Activated CD8-positive, alpha-beta memory T cell treated with anti-CD3 and anti-CD28 coated beads for 4 hours (primary cell): ENCODE results near the gene PDE1C.

Source experiments
- DNase-seq, 2 donors: peaks; one replicate each; pipeline ENCODE4 v3.0.0-alpha.2; 2020; ENCODE audit warnings: low read depth in 2 of 2

The PDE1C gene

DNA sequence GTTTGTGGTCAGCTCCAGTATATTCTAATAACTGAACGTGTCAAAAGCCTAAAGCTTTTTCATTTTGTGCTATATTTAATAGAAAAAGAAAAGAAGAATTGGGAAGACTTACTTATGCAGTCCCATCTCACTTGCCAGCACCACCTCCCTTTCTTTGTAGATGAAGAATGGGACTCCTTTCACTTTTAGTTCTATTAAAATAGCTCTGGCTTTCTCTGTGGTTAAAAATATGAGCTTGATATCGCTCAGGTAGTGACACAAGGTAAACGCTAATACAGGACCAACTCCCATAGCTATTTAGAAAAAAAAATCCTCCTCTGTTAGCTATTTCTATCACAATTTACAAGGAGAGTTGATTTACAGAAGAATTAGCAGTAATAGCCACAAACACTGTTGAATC lies 176.8 kb downstream of the PDE1C start:
- DNase-seq, result no peak

DNA sequence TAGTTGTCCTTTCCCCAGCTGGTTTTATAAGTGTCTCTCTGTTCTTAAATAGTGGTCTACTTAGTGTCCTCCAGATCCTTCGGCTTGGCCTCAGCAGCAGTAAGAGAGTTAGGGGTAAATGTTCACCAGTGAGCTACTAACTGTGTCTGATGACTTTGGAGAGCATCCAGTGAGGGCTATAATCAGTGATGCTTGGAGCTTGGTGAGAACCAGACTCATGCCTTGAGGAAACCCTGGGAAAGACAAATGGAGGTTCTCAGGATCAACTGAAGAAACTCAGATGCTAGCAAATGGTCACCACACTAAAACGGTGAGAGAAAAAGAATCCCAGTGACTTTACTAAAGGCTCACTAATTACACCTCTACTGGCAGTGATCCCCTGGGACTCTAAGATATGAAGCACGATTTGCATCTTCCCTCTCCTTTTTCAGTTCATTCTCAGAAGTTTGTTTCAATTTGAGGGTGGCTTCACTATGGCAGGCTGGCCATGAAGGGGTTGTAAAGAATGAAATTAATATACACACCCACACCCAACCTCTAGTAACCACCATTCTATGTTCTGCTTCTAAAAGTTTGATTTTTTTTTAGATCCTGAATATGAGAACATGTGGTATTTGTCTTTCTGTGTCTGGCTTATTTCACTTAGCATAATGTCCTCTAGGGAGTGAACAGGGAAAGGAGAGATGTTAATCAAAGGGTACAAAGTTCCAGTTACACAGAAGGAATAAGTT lies 177.9 kb downstream of the PDE1C start:
- DNase-seq, result no peak

DNA sequence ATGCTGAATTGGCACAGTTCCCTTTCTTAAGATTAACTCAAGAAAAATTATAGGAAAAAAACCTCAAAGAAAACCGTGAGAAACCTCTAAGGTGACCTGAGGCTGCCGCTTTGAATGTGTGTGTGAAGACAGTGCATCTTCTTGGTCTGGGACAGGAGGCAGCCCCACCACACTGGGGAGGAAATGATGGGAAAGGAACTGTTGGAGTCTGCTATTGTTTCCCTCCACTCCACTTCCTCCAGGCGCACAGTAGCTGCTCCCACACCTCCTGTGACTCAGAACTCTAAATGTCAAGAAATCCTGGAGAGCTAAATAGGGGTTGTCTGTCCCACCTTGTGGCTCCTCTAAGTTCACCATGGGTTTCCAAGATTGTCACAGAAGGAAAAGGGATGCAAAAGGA lies 179.4 kb downstream of the PDE1C start:
- DNase-seq, result no peak

DNA sequence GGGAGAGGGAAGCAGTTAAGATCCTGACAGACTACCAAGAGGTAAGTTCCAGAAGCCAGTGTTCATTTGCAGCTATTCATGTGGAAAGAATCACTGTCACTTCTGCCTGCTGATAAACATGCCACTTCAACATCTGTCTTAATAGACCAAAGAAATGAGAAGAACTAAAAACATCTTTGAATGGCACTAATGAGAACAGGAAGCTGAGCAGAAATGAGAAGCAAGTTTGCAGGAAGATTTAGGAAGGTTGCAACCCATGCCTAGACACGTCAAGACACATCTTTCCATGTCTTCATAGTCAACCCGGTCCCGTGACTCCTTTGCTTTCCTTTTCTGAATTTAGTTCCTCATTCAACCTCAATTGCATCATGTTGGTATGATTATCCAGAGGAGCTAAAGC lies 180.0 kb downstream of the PDE1C start:
- no peak for DNase-seq

DNA sequence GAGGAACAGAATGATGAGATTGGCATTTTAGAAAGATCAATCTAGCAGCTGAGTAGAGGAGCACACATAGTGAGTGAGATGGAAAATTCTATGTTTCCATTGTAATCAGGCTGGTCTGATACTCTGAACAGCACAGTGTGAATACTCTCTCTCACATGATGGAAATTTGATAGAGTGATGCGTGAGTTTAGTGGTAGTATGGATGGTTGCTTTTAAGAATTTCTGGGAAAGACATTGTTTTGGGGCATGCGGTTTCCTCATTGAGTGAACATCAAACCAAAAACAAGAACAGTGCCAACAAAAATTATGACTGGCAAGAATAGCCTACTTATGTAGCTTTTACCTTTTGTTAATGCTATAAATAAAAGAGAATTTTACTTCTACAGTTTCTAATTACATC lies 183.2 kb downstream of the PDE1C start:
- DNase-seq, result no peak

DNA sequence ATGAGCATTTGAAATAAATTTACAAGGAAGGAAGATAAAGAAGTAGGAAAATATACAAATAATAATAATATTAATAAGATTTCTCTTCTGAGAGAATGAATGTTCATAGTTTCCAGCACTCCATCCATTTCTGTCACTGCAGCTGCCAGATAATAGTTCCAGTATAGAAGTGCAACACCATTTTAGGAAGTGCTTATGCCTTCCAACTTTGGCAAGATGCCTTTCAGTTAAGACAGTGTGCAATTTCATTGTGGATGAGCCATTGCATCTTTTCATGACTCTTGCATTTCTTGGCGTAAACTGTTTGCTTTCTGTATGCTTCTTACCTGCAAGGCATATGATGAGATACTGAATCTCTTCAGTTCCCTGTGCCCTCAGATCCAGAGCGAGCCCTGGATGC lies 185.0 kb downstream of the PDE1C start:
- no peak for DNase-seq

DNA sequence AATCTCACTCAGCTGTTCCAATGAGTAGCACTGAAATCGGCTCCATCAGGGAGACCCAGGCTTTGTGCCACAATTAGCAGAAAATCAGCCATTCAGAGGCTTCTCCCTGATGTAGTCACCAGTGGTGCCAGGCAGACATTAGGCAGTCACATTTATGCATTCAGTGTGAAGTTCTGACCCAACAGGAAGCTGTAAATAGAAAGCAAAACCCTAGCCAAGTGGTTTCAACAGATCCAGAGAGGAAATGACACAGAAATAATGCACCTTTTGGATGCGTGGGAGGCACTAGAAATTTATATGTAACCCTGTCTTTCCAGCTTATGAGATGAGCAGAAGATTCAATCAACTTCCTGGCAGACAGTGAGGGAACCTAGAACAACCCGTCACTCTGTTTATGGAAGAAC lies 186.4 kb downstream of the PDE1C start:
- no peak for DNase-seq

DNA sequence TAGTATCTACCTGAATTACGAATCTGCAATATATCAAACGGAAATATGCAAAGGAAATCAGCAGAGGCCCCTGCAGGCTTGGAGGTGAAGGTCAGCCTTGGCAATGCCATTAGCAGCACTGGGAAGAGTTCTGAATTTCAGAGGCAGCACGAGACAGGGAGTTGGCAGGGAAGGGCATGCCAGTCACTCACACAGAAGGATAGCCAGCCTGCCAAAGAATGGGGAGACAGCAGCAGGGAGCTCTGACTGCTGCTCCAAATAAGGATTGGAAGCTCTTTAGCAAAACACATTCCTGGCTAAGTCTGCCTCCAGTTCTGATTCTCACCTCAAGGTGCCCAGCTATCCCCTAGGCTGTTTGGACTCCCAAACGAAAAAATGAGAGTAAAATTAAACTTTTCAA lies 188.0 kb downstream of the PDE1C start:
- DNase-seq, result no peak

DNA sequence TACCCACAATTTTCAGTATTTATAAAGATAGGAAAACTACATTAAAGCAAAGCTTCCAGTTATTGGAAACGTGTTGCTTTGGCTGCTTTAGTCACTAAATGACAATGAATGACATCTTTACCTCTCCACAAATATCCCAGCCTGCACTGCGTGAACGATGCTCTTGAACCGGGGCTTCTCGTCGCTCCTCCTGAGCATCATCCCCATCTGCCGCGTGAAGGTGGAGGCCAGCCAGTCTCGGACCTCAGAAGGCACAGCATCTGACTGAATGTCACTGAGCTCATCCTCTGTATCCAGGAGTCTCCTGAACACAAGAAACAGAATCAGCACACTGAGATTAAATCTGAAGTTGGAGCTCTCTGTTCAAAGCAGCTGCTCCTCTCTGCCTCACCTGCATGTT lies 191.3 kb downstream of the PDE1C start:
- DNase-seq, result no peak

DNA sequence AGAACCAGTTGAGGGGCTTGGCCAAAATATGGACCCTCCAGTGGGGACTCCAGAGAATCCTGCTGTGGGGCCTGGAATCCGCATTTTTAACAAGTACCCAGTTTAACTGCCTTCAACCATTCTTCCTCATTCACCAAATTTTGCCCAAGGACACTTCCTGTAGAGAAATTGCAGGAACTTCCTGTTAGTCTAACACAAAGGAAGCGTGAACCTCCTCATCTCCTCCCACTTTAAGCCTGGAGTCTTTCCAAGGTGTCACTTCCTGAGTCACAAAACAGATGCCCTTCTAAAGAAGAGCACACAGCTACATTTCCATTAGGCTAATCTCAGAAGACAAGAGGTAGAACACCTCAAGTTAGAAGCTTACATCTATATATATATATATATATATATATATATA lies 194.8 kb downstream of the PDE1C start:
- DNase-seq, result no peak

DNA sequence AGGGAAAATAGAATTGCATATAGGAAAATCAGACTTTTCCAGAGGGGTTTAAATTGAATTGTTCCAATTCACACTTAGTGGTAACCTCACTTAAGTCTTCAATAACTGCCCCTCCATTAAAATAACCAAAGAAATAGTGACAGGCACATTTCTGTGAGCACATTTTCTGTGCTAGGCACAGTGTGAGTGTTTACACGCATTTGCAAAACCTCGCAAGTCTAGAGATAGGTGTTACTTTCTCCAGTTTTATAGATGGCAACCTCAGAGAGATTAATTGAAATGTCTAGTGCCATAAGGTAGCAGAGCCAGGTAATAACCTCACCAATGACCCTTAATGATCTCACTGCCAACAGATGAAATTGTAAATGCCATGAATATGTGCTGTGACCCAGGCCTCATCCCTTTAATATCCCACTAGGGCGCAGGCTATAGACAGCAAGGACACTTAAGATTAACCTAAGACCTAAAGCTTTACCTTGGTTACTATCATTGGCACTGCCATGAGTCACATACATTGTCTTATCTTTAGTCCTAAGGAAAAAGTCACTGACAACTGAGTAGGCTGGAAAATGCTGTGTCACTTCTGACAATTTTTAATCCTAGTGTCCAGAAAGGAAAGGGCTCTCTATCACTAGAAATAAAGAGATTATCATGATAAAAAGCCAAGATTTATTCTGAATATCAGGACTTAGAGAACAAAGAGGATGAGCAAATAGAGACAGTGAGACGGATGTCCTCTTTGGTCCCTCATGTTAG lies 195.4 kb downstream of the PDE1C start:
- DNase-seq, result no peak

DNA sequence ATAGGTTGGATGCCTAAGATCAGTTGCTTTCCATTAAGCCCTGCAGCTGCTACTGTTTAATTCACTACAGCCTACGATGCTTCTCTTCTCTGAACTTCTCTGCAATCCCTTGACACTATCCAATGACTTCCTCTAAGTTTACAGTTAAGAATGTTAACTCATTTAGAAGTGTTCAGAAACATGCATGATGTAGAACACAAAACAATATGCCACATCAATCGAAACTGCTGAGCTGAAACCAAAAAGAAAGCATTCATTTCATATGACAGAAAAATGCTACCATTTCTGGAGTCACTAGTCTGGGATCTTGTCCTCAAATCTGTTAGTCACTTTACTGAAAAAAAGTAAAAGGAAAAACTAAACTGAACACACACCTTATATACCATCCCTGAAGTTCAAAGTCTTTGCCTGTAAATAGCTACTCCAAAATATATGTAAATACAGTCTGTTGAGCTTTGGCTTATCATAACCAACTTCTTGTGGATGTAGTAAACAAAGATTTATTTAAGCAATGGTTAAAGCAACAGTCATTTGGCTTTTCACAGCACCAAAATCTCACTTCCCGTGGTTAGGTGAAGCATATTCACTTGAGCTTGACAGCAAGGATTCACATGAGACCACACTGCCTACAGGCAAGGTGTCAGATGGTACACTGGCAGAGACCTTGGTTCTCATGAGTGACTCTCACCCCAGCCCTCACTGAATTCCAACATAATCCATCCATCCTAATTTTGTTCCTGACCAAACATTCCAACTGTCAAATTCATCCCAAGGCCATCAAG lies 196.2 kb downstream of the PDE1C start:
- DNase-seq, result no peak

DNA sequence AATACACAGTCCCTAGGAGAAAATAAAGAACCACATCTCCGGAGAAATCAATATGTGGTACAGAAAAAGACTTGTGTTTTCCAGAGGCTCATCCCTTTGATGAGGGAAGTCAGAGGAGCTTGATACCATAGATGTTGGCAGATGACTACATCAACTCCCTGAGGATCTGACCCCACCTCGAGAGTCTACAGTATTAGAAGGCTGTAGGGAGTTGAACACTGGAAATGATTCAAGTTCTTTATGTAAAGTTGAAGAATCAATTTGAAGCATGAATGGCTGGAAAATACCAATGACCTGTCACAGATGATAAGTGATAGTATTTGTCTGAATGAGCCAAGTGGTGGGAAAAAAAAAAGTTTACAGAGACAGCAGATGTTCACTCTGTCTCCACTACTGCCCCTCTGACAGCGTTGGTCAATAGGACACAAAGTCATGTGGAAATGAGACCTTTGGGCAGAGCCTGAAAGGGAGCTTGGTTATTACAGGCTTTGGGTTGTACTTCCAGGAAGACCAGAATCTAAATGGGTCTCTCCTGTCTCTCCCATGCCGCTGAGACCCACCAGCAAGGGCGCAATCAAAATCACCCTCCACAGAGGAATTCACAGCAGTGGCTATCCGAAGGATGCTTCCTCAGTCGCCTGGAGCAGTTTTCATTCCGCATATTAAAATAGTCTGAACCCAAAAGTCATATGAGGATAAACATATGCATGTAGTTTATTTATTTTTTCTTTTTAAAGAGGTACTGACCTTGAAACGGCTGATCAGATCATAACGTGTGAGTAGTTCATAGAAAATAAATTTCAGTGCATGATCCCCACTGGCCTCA lies 197.4 kb downstream of the PDE1C start:
- no peak for DNase-seq

DNA sequence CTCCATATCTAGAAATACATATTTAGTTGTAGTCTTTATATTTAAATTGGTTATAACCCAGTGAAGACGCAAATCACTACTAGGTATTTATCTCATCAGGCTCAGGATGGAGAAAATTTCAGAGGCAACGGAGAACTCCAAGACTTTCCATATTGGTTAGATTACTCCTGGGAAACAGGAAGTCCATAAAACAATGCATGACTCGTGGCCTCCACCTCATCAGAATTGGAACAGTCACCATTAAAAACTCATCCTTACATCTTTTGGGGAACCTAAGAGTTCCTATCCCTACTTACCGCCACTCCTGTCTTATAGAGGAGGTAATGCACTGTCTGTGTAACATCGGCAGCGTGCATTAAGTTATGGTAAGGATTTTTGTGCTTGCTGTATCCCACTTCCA lies 205.6 kb downstream of the PDE1C start:
- no peak for DNase-seq

DNA sequence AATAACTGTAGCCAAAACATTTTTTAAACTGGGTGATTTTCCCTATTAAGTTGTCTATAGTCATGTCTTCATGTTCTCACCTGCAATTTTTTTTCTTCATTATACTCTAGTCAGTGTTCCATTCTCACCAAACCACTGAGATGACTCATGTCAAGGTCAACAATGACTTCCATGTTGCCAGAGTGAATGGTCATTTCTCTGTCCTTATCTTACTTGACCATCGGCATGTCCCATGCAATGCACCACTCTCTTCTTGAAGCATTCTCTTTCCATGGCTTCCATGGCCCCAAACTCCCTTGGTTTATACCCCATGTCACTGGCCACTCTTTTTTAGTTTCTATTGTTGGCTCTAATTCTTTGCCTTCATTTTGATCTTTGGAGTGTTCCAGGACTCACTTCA lies 209.3 kb downstream of the PDE1C start:
- no peak for DNase-seq

DNA sequence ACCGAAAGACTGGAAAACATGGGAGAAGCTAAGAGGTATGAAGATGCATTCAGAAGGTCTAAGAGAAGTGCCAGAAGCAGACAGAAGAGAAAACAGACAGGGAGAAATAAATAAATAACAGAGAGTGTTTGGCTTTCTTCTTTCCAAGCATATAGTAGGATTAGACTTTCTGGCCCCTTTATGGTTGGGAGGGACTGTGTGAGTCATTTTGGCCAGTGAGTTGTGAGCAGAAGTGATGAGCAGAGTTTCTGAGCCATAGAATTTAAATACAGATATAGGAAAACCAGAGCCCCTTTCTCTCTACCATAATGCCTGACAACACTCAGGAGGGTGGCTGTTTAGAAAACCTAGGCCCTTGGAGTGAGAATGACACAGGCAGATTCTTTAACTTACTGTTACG lies 212.2 kb downstream of the PDE1C start:
- no peak for DNase-seq

DNA sequence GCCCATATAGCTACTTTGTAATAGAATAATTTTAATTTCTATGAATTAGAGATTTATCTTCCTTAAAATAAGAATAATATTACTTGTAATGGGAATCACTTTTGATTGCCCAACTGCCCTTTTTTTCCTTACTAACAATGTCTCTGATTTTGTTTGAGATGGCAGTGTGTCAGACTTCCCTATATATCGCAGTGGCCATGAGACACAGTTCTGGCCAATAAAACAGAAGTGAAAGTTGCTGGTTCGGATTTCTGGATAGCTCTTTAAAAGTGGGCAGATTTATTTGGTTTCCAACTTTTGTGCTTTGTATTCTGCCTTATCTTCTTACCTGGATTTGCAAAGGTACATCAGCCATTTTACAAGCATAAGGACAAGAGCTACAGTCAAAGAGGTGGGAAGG lies 213.0 kb downstream of the PDE1C start:
- DNase-seq, result no peak

DNA sequence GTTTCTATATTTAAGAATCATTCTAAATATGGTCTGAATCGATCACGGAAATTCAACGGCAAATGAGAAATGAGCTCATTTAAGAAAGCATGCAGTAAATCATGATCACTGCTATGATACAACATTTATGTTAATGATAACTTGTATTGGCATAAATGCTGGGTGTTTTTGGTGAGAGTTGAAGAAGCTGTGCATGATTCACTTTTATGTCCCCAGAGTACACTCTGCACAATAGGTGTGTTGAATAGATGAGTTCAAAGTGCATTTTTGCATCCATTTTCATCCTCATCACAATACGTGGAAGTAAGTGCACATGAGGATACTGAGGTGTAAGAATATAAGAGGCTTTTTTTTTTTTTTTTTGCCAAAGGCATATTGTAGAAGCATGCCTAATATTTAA lies 213.9 kb downstream of the PDE1C start:
- DNase-seq, result no peak

DNA sequence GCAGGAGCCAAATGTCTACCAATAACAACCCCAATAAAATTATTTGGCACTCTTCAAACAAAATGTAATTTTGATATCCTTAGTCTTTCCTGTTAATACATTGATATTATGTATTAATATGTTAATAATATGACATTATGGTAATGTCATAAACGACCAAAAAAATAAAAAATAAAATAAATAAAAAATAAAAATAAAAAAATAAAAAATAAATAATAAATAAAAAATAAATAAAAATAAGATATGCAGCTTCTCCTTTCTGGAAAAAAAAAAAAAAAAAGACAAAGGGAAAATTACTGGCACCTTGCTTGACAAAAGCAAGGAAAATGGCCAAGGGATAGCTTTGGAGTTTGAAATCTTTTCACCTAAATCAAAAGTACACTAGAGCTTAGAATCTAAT lies 214.7 kb downstream of the PDE1C start:
- no peak for DNase-seq

DNA sequence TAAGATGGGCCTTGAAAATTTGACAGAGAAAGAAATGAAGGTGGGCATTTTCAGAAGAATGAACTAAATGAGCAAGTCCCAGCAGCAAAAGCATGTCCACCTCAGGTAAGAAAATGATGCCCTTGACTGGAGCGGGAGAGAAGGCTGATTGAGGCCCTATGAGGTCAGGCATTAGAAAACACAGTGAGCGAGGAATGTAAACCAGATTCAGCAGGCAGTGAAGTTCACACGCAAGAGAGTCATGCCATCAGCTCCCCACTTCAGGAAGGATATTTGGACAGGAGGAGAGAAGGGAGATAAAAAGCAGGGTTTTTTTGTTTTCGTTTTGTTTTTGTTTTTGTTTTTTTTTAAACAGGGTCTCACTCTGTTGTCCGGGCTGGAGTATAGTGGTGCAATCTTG lies 216.8 kb downstream of the PDE1C start:
- no peak for DNase-seq

DNA sequence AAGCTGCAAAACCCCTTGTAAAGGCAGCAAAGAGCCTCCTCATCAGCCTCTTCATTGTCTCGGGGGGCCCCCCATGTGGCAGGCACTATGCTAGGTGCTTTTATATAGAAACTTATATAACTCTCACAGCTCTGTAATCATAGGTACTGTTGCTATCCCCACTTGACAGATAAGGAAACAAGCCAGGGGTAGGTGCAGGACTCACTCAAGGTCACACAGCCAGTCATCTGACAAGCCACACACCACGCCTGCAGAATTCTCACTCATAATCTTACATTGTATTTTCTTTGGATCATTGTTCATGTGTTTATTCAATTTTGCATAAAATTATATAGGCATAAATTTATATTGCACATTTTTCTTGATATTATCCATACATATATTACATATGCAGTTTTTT lies 217.7 kb downstream of the PDE1C start:
- DNase-seq, result no peak

DNA sequence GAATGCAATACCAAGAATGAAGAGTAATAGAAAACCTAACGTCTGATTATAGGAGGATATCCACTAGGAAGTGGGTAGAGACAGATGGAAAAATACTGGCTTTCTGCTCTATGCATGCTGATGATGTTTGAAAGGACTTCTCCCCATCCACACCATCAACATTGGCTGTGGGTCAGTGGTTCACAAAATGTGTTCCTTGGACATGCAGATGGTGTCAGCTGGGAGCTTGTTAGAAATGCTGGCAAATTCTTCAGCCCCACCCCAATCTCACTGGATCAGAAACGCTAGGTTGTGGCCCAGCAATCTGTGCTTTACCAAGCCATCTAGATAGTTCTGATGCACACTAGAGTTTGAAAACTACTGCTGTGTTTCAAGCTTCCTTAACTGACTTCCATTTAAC lies 219.1 kb downstream of the PDE1C start:
- DNase-seq, result no peak
